H1 (cell line): ENCODE results near the gene TFDP1. TPM values are rescaled to one million over a fixed set of nuclear protein-coding genes. Genes with fewer than 3 reads are reported as not detected.

Experiments used
- GTF2F1 ChIP-seq: IDR thresholded peaks from 2 replicates; pipeline ENCODE4 v1.6.1; 2012; ENCODE audit warnings: low read depth, low read length, improper control_type of control experiment, borderline replicate concordance
- KDM1A ChIP-seq: fragments of 200-600, 300-600 bp; sonication (generic); IDR thresholded peaks from 2 replicates; pipeline ENCODE4 v1.7.1; 2016; ENCODE audit warnings: mild to moderate bottlenecking, low read length, borderline replicate concordance
- PHF8 ChIP-seq: fragments of 200-600 bp; sonication (generic); conservative IDR thresholded peaks from 2 replicates; pipeline ENCODE4 v1.7.1; 2012; ENCODE audit warnings: low read depth, mild to moderate bottlenecking, inconsistent platforms, low read length, moderate library complexity
- RBBP5 ChIP-seq: IDR thresholded peaks from 2 replicates; pipeline ENCODE4 v1.7.1; 2012; ENCODE audit warnings: low read depth, mild to moderate bottlenecking, inconsistent platforms, low read length, moderate library complexity, borderline replicate concordance
- polyA plus RNA-seq, 7 experiments: library from polyadenylated mRNA; depleted of rRNA in 3 of 7; stranded (reverse) in 5 of 7; unstranded in 2 of 7; fragments of >200 nt in 5 of 7; fragments of 200-250 nt in 2 of 7; gene quantifications; 1 replicate in 5 of 7; 2 replicates in 1 of 7; 4 replicates in 1 of 7; pipeline versions ENCODE4 v1.2.1 to v1.2.3, GENCODE V29; 2011 to 2013; ENCODE audit warnings: missing spikeins in 2 of 7, mixed read lengths in 2 of 7
- total RNA-seq: library from RNA; stranded (reverse); fragmentation: NEBNext Ultra II Directional; extraction: Animal tissue kit (Norgen Biotek cat#: 25700); gene quantifications from 2 replicates; pipeline ENCODE4 v1.2.1, GENCODE V29; 2021

Gene TFDP1
- total and polyA plus RNA-seq, 2 of the 8 experiments (the other 6 are each of a cell fraction or from before 2014, with no cell fraction given), result 43.6 to 81.9 TPM

DNA sequence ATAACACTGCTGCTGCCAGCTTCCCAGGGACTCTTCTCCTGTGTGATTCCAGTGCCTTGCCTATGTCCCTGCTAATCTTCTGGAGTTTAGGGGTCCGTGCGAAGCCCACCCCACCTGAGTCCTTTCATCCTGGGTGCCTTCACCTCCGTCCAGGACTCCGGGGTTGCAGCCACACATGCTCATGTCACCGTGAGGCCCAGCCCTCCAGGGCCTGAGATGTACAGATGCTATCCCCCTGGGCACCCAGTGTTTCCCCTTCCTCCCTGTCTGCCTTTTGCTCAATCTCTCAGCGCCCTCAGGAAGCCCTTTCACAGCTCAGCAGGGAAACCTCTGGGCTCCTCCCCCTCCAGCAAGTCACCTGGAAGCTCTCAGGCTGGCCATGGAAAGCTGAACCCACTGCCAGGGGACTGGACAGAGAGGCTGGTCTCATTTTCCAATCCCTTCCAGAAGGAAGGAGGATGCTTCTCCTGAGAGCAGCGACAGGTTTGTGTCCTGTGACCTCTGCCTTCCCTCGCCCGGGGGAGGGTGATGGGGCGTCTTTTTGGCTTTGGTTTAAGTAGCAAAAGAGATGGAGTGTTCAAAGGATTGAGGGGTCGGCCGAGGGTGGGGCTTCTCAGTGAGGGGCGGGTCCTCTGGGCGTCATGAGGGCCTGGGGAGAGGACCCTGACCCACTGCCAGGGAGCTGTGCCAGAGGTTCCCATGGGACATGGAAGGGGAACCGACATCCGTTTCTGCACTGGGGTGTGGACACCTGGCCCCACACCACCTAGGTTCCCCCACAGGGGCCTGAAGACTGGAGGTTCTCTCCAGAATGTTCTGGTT is 30.8 kb upstream of the TFDP1 start (continued):
- TF ChIP-seq RBBP5 (no peak), KDM1A (no peak), GTF2F1 (no peak), PHF8 (no peak)
